HG02798 (cell line): ENCODE data around the gene KCNH4.
"Not testable (repeated sequence)": the region's sequence is repeated elsewhere in the genome, so short reads cannot be mapped to it uniquely, and the experiment has no call there.

Experiments used
- ATAC-seq: cut with Tn5 transposase; IDR thresholded peaks from one replicate; pipeline ENCODE4 v1.9.1; 2021; ENCODE audit warnings: mild to moderate bottlenecking; ENCODE audit not compliant: unreplicated experiment, poor library complexity

Gene KCNH4

DNA sequence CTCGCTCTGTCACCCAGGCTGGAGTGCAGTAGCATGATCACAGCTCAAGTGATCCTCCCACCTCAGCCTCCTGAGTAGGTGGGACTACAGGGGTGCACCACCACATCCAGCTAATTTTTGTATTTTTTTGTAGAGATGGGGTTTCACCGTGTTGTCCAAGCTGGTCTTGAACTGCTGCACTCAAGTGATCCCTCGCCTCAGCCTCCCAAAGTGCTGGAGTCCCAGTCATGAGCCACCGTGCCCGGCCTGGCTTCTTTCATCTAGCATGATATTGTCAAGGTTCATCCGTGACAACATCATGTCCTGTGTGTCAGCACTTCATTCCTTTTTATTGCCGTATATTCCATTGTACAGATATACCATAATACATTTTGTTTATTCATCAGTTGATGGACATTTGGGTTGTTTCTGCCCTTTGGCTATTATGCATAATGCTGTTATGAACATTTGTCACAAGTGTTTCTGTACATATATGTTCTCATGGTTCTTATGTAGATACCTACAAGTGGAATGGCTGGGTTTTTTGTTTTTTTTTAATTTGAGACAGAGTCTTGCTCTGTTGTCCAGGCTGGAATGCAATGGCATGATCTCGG lies 16.7 kb upstream of the KCNH4 start:
- no peak for ATAC-seq

DNA sequence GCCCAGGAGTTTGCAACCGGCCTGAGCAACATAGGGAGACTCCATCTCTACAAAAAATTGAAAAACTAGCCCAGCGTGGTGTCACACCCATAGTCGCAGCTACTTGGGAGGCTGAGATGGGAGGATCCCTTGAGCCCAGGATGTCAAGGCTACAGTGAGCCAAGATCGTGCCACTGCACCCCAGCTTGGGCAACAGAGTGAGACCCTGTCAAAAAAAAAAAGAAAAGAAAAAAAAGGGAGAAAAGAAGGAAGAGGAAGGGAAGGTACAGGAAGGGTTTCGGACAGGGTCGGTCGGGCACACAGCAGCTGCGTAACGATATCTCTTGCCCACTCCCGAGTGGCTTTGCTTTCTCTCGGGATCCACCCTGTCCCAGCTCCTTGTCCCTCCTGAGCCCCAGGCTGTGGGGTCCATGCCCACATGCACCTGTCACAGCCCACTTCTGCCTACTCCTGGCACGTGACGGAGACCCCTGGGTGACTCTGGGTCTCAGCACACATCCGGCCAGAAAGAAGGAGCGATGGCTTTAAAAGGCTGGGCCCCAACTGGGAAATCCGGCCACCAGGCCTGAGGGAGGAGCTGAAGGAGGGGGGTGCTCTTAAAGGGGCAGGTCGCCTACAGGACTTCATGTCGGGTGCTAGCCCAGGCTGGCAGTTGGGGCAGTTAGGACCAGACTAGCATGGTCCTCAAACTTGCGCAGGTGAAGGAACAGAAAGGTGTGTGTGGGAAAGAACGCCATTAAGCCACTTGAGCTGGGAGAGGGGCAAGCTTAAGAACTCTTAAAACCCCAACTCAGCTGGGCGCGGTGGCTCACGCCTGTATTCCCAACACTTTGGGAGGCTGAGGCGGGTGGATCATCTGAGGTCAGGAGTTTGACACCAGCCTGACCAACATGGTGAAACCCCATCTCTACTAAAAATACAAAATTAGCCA lies 13.3 kb upstream of the KCNH4 start, which contains the start of gene GHDC:
TSS of gene GHDC (minus strand) at position 526 of the 931 bp plus-strand sequence. CDS start 913 bp downstream, outside the sequence.
- peak; percentile 93 for ATAC-seq

DNA sequence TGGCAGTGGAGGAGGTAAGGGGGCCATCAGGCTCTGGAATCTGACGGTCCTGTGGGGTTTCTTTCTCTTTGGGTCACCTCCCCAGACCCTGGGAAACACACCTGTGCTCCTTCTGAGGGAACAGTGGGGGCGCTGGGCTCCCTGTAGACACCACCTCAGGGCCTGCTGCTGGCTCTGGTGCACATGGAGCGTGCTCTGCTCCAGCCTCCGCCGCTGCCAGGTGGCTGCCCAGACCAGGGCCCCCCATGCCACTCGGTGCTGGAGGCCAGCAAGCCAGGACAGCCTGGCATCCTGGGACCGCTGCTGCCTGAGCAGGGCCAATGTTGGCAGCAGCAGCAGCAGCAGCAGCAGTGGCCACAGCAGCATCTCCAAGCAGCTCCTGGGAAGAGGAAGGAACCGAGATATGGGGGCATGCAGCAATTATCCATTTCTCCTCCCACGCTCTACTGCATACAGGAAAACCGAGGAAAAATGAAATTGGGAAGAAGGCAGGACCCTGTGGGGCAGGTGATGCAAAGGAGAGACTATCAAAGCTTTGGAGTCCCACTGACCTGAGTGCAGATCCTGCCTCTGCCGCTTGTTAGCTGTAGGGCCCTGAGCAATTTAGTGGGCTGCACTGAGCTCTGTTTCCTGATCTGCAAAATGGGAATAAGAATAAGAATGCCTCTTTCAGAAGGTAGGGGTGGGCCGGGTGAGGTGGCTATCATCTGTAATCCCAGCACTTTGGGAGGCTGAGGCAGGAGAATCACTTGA lies 12.4 kb upstream of the KCNH4 start:
- no peak for ATAC-seq

DNA sequence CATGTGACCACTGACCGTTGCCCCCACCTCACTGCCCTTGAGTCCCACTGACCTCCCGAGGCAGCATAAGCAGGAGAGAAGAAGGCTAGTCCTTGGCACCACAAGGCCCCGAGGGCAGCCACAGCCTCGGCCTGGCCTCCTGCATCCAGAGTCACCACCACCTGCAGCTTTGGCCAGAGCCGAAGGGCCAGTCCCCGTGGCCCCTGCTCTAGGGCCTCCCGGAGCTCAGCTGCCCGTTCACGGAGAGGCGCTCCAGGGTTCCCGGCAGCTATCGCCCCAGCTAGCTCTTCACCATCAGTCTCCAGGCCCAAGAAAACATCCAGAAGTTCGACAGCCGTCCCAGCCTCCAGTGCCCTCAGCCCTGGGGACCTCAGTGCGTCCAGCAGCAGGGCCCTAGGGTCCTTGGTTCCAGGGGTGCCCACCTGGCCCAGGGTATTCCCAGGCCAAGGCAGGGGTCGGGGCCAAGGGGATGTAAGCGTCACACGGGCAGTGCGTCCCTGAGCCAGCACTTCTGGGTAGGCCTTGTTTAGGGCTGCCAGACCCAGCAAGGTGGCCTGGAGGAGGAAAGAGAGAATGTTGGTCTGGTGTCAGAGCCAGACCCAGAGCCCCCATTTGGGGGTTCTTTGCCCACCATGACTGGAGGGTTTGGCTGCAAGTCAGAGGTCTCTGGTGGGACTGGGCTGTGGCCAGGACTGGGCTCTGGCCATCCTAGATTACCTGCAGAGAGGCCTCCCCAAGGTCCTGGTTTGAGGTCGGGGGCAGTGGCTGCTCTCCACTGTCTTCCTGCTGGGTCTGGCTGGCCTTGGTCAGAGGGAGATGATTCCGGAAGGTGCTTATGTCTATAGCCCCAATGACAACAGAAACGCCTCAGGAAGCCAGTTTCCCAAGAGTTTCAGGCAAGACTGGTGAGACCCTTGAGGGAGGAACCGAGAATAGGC lies 11.5 kb upstream of the KCNH4 start:
- ATAC-seq, result no peak

DNA sequence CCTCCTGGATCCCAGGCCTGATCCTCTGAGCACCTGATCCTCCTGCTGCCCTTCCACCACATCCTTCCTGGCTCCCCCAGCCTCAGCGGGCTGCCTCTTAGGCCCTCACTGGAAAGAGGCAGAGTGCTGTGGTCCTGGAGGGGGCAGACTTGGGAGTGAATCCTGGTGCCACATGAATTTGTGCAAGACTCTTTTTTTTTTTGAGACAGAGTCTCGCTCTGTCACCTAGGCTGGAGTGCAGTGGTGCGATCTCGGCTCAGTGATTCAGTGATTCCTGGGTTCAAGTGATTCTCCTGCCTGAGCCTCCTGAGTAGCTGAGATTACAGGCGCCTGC lies 10.3 kb upstream of the KCNH4 start:
- no peak for ATAC-seq

- ATAC-seq, result no peak
Measured at GRCh38 chr17:42190491-42191274, 9.7 kb upstream of the KCNH4 start.

DNA sequence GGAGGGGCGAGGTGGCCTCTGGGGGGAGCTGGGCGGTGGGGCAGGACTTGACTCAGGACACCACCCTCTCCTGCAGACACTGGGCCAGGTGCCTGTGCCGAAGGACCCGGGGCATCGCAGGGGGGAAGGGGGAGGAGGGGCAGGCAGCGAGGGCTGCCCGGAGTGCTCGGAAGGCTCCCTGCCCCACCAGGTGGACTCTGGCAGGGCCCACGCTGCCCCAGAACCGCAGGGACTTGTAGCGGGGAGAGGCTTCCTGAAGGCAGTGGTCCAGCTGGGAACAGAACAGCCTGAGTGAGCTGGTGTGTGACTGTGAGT lies 8.7 kb upstream of the KCNH4 start:
- ATAC-seq, result no peak

DNA sequence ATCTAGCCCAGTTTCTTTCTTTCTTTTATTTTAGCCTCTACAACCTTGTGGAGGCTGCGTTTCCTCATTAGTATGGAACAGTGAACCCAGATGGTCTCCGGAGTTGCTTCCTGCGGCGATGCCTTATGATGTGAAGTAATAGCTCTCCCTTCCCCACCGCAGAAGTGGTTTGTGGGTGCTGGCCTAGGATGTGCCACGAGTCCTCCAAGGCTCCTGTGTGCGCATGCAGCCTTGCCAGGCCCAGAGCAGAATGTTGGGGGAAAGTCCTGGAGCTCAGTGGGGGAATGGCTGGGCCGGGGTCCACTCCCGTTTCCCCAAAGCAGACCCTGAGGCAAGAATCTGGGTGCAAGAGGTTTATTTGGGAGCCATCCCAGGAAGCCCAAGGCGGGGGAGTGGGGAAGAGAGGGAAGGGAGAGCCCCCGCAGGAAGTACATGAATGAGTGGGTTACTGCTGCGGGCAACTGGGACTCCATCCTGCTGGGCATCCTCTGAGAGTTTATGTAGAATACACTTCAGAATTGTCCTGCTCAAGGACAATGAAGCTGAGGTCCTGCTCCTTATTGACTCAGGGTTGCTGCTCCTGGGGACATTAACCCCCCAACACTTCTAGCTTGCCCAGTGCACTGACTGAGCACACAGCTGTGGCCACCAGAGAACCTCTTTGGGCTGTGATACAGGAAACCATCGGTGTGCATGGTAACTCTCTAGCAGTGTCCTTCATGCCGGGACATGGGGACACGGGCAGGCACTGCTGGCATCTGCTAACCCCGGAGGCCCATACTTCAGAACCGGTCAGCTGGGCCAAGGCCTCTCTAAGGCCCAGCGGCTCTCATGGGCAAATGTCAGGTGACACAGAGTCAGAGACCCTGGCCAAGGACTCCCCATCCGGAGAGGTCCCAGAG lies 8.1 kb upstream of the KCNH4 start:
- ATAC-seq, result no peak

GRCh38 chr17:42187833-42188232 lies 6.9 kb upstream of the KCNH4 start:
- no peak for ATAC-seq

GRCh38 chr17:42186191-42186590 lies 5.2 kb upstream of the KCNH4 start:
- ATAC-seq, result not testable (repeated sequence)

DNA sequence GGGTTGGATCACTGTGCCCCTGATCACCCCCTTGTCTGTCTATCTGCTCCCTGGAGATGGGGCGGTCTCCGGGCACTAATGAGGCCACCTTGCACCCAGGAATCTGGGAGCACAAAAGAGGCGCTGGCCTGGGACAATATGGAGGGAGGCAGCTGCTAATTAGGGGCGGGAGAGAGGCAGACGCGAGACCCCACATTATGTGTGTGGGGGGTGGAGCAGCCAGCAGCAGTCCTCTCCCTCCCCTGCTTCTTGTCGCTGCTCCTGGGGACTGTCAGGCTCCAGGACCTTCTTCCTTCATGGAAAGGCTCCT lies 4.6 kb upstream of the KCNH4 start:
- no peak for ATAC-seq

- no peak for ATAC-seq
Measured at GRCh38 chr17:42184713-42185620, 4.0 kb upstream of the KCNH4 start, which contains the start of gene HCRT. HCRT (minus strand) TSS chr17:42185452; CDS start chr17:42185365, 87 bp downstream.

- ATAC-seq, result peak; percentile 73
Measured at GRCh38 chr17:42183741-42184711, 3.1 kb upstream of the KCNH4 start.

DNA sequence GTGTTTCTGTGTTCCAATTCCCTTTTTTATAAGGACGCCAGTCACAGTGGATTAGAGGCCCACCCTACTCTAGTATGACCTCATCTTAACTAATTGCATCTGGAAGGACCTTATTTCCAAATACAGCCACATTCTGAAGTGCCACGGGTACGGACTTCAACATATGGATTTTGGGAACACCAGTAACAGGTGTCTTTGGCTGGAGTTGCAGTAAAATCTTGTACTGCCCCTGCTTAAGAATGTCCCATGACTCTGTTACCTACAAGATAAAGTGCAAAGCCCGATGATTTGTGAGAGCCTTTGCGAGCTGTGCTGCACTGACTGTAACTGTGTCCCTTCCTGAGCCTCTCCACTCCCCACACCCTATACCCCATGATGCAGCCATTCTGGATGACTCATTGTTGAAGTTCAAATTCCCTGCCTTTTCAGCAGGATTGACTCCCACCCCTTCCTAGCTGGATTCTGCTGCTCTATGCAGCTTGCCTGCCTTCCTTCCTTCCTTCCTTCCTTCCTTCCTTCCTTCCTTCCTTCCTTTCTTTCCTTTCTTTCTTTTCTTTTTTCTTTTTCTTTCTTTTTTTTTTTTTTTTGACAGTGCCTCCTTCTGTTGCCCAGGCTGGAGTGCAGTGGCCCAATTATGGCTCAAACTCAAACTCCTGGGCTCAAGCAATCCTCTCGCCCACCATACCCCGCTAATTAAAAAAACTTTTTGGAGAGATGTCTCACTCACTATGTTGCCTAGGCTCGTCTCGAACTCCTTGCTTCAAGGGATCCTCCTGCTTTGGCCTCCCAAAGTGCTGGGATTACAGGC lies 2.2 kb upstream of the KCNH4 start:
- no peak for ATAC-seq

GRCh38 chr17:42181851-42182207 lies 887 bp upstream of the KCNH4 start:
- ATAC-seq, result no peak
